ENCODE measurements around the gene UTF1.
"Not testable (repeated sequence)": the region's sequence is repeated elsewhere in the genome, so short reads cannot be mapped to it uniquely, and the experiment has no call there.

UTF1 gene

DNA sequence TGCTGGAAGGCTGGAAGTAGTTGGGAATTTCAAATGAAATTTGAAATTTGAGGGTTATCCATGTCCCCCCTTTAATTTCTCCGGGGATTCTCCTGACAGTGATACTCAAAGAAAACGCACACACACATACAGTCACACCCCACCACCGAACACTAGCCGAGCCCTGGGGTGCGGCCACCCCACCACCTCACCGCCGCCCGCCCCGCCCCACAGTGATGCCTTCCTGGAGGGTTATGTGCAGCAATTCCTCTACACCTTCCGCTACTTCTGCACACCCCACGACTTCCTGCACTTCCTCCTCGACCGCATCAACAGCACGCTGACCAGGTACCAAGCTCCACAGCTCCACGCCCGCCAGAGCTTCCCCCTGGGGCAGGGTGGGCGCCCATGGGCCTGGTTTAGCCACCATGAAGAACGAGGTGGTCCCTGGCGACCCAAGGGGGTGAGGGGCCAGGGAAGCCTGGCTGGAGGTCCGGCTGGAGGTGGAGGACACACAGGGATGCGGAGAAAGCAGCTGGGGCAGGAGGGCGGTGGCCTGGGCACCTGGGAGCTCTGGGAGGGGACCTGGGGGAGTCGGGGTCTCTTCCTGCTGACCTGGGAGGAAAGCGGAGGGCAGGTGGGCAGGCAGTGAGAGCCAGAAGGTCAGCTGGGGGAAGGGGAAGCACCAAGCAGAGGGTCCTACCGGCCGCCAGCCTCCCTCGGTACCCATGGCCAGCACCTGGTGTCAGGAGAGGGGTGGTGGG, 19.4 kb upstream of the UTF1 start:
- no peak for FAIRE-seq

- FAIRE-seq = no peak
Measured at GRCh38 chr10:133211141-133211830, 18.7 kb upstream of the UTF1 start.

DNA sequence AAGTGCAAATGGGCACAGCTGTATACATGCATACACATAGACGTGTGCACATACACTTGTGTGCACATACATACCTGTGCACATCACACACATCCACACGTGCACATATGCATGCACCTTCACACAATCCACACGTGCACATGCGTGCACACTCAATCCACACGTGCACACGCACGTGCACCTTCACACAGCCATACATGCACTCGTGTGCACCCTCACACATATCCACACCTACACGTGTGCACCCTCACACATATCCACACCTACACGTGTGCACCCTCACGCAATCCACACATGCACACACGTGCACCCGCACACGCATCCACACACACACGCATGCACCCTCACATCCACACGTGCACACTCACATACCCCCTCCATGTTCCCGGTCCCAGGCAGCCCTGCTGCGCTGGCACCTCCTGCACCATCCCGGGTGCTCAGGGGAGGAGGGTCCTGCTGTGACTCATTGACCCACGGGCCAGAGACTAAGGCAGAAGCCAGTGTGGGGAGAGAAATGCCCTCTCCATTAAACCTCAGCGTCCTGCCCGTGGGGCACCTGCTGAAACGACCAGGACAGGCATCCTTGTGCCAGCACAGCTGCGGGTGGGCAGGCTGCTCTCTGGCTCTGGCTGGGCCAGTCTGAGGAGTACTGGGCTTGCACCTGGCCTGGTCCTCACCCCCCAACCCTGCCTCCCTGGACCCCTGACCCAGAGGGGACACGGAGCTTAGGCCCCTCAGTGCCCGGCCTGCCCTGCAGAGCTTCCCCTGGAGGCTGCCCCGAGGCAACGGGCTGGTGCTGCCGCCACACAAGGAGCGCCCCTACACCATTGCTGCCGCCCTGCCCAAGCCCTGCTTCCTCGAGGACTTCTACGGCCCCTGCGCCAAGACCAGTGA, 17.8 kb upstream of the UTF1 start:
- FAIRE-seq = no peak

DNA sequence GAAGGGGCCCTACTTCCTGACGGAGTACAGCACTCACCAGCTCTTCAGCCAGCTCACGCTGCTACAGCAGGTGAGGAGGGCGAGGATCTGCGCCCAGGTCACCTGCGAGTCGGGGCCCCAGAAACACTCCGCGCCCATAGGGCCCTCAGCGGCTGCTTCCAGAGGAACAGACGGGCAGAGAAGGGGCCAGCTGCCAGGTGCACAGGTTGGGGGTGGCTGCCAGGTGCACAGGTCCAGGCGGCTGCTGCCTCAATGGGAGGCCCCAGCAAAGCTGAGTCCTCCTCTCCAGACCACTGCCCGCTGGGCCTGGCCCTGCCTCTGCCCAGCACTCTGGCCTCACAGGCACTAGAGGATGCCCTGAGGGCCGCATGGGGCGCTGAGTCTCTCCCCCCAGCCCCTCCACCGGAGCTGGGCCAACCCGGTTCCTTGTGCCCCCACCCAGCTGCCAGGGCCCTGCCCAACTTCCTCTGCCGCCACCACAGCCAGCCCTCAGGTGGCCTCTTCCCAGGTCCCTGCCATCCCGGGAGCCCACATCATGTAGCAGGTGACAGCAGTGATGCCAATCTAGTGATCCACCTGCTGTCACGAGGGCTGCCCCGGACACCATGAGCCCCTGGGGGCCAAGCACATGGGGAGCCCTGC, 17.0 kb upstream of the UTF1 start:
- no peak for FAIRE-seq

DNA sequence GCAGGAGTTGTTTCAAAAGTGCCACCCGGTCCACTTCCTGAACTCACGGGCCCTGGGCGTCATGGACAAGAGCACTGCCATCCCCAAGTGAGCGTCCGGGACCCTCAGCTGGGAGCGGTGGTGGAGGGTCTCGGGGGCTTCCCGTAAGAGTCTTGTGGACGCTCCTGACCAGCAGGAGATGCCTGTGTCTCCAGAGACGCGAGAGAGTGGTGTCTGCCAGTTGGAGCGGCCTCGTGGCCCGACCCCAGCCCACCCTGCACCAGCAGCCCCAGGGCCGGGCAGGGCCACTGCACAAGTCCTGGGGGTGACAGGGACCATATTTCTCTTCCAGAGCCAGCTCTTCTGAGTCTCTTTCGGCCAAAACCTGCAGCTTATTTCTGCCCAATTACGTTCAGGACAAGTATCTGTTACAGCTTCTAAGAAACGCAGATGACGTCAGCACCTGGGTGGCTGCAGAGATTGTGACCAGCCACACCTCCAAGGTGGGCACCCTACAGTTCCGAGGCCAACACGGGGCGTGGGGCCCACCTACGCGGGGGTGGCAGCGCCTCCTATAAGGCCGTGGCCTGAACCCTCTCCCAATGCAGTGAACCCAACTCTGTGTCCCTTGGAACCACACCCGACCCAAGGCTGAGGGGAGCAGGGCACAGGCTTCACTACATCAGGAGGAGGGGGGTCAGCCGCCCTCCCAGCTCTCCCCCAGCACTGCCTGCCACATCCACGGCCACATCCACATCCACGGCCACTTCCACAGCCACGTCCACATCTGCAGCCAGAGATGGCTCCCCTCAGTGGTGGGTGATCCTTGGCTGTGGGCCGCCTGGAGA, 16.2 kb upstream of the UTF1 start:
- FAIRE-seq = no peak

- FAIRE-seq = no peak
Measured at GRCh38 chr10:133214468-133215410, 15.3 kb upstream of the UTF1 start.

DNA sequence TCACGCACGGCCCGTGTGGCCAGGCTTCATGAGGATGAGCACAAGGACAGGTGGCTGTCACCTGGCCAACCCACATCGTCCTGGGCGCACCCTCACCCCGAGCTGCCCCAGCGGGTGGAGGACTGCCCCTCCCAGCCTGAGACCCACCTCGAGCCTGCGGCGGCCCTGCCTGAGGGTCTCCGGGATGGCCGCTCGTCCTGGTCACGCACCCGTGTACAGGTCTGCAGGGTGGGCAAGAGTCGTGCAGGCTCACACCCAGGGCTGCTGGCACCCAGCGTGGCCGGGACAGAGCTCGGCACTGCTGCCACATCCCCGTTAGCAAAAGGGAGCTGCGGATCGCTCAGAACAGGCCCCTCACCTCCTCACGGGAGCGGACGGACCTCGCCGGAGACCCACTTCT, 14.4 kb upstream of the UTF1 start:
- no peak for FAIRE-seq

GRCh38 chr10:133216776-133217175, 13.2 kb upstream of the UTF1 start:
- FAIRE-seq = no peak

- no peak for FAIRE-seq
Measured at GRCh38 chr10:133217800-133218589, 12.0 kb upstream of the UTF1 start.

- no peak for FAIRE-seq
Measured at GRCh38 chr10:133218891-133219290, 11.1 kb upstream of the UTF1 start.

DNA sequence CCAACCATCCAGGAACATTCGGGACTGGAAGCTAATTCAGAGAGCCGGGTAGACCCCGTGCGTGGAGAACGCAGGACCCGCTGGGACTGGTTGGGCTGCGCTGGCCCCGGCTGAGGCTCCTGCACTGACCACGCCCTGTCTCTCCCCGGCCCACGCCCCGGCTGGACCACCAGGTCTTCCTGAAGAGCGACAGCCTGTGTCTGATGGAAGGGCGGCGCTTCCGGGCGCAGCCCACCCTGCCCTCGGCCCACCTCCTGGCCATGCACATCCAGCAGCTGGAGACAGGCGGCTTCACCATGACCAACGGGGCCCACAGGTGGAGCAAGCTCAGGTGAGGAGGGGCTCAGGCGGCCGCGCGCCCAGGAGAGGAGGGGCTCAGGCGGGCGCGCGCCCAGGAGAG, 10.2 kb upstream of the UTF1 start:
- FAIRE-seq = no peak

GRCh38 chr10:133221331-133221730, 8.7 kb upstream of the UTF1 start:
- no peak for FAIRE-seq

GRCh38 chr10:133221756-133222155, 8.3 kb upstream of the UTF1 start:
- not testable (repeated sequence) for FAIRE-seq

DNA sequence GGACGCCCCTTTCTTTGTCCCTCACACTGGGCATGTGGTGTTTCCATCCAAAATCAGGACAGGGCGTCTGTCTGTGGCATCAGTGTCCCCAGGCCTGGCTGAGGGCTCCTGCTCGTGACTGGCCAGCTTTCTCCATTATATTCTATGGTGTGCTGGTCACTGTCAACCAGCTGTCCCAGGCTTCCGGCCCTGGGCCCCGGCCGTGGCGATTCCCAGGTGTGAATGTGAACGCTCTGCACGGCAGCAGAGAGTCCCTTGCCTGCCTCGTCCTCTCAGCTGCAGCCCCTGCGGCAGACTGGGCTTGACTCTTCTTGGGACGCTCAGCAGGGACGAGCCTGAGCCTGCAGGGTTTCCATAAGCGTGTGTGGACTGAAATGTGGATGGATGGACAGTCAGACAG, 5.9 kb upstream of the UTF1 start:
- FAIRE-seq = no peak

- no peak for FAIRE-seq
Measured at GRCh38 chr10:133224756-133225372, 5.2 kb upstream of the UTF1 start.

- no peak for FAIRE-seq
Measured at GRCh38 chr10:133225707-133226191, 4.3 kb upstream of the UTF1 start.

DNA sequence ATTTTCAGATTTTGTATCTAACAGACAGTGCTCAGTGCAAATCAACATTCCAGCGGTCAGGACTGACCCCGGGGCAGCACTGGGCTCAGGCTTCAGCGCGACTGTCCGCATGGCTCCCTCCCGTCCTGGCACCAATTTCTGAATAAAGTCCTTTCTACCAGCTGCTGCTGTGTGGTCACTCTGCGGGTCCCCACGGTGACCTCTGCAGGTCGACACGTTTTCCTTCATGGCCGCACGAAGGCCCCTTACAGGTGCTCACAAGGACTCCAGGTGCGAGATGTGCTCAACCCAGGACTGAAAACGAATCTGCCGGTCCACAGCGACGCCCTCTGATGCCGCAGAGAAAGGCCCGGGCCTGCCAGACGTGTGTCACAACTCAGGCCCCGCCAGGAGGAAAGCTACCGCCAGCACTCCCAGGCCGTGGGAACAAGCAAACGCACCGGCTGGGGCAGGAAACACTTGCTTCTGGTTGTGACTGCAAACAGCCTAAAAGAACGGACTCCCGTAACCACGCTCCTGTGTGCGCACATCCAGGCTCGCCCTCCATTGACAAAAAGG, 3.7 kb upstream of the UTF1 start:
- FAIRE-seq = no peak

- FAIRE-seq = no peak
Measured at GRCh38 chr10:133227256-133227655, 2.8 kb upstream of the UTF1 start.
